K562 (cell line): ENCODE results near the gene IL12RB1. TPM values are rescaled to one million over a fixed set of nuclear protein-coding genes. Genes with fewer than 3 reads are reported as not detected.

Experiments
- ATAC-seq: fragments of 200-7000 bp; cut with Tn5 transposase; 3 replicates; pipeline ENCODE4 v1.9.1; 2020; ENCODE audit warnings: moderate library complexity
- BruUV-seq: library from RNA; stranded (reverse); fragments of 400-500 nt; replicated peaks from 2 replicates; lab custom pipeline; 2021; lab: Mats Ljungman, UMichigan
- CTCF ChIA-PET: fragments of 300-600 bp; formaldehyde crosslinking; extraction: SDS; loops from one replicate; lab custom pipeline; 2021; ENCODE audit warnings: low intra/inter-chr PET ratio; lab: Yijun Ruan, JAX
- POLR2A ChIA-PET: fragments of 300-600, 350-650 bp; sonication (Branson Sonifier 250); formaldehyde crosslinking; extraction: SDS; loops from one replicate; lab custom pipeline; 2021; ENCODE audit warnings: antibody characterized with exemption, inconsistent platforms; lab: Yijun Ruan, JAX
- DNase-seq, 4 experiments: peaks; one replicate each; pipeline versions ENCODE4 v3.0.0 to v3.0.0-alpha.2; 2011 to 2018; ENCODE audit warnings: low spot score in 3 of 4, mixed read lengths in 3 of 4; ENCODE audit errors: extremely low read depth in 1 of 4
- FAIRE-seq: peaks from 2 replicates; lab custom pipeline; 2011; peaks lifted over from hg19 to GRCh38; lab: Jason Lieb, UNC
- H2AFZ ChIP-seq: 2 replicates; pipeline ENCODE4 v1.6.0; 2011; ENCODE audit warnings: low read depth, low read length, control low read depth, inconsistent platforms
- H3K27ac ChIP-seq: fragments of 200-600 bp; 3 replicates; pipeline ENCODE4 v1.8.0; 2011; ENCODE audit warnings: low read depth, mild to moderate bottlenecking, control low read depth, inconsistent platforms, low read length, moderate library complexity, mixed read lengths; ENCODE audit errors: extremely low read depth
- H3K27me3 ChIP-seq, 2 experiments: fragments of 300-600 bp in 1 of 2; 2 replicates in 1 of 2; 3 replicates in 1 of 2; pipeline versions ENCODE4 v1.6.0 to v1.8.0; 2011; ENCODE audit warnings: inconsistent platforms in 2 of 2, low read length in 2 of 2, mild to moderate bottlenecking in 1 of 2, mixed read lengths in 1 of 2, moderate library complexity in 1 of 2; ENCODE audit not compliant: control insufficient read depth in 2 of 2, insufficient read depth in 2 of 2
- H3K36me3 ChIP-seq: fragments of 300-600 bp; 3 replicates; pipeline ENCODE4 v1.8.0; 2011; ENCODE audit warnings: mild to moderate bottlenecking, low read length, inconsistent platforms; ENCODE audit not compliant: control insufficient read depth, insufficient read depth
- H3K4me1 ChIP-seq, 2 experiments: fragments of 200-600 bp in 1 of 2; replicated peaks in 1 of 2; 2 replicates in 1 of 2; 3 replicates in 1 of 2; pipeline versions ENCODE4 v1.5.1 to v1.8.0; 2011; ENCODE audit warnings: inconsistent platforms in 2 of 2, low read length in 2 of 2, mild to moderate bottlenecking in 1 of 2, mixed read lengths in 1 of 2, moderate library complexity in 1 of 2; ENCODE audit not compliant: control insufficient read depth in 2 of 2, insufficient read depth in 2 of 2
- H3K4me2 ChIP-seq: 2 replicates; pipeline ENCODE4 v1.6.1; 2011; ENCODE audit warnings: low read length, control low read depth, inconsistent platforms, mixed read lengths; ENCODE audit not compliant: insufficient read depth
- H3K4me3 ChIP-seq: fragments of 200-600 bp; sonication (generic), shearing (Covaris generic); 2 replicates; pipeline ENCODE4 v1.5.1; 2016; ENCODE audit warnings: control low read depth, inconsistent platforms
- H3K79me2 ChIP-seq: fragments of 200-600 bp; 3 replicates; pipeline ENCODE4 v1.8.0; 2011; ENCODE audit warnings: low read length, inconsistent platforms; ENCODE audit not compliant: control insufficient read depth, insufficient read depth
- H3K9ac ChIP-seq, 2 experiments: 2 replicates each; pipeline versions ENCODE4 v1.6.0 to v1.6.1; 2011; ENCODE audit warnings: low read depth in 2 of 2, low read length in 2 of 2, control low read depth in 1 of 2, inconsistent platforms in 1 of 2, mild to moderate bottlenecking in 1 of 2, mixed read lengths in 1 of 2; ENCODE audit not compliant: insufficient read depth in 1 of 2
- H3K9me1 ChIP-seq: one replicate; pipeline ENCODE4 v1.6.0; 2011; ENCODE audit warnings: inconsistent platforms, mild to moderate bottlenecking, low read length, moderate library complexity; ENCODE audit not compliant: control insufficient read depth, insufficient read depth
- H3K9me3 ChIP-seq: replicated peaks from 2 replicates; pipeline ENCODE4 v1.5.1; 2011; ENCODE audit warnings: low read depth, low read length, inconsistent platforms; ENCODE audit not compliant: control insufficient read depth, insufficient read depth
- H4K20me1 ChIP-seq: replicated peaks from 2 replicates; pipeline ENCODE4 v1.6.1; 2011; ENCODE audit warnings: low read length, inconsistent platforms, mixed read lengths; ENCODE audit not compliant: control insufficient read depth, insufficient read depth
- AFF4 ChIP-seq: sonication (generic); formaldehyde crosslinking; IDR thresholded peaks from 2 replicates; pipeline ENCODE4 v1.8.0; 2023; ENCODE audit warnings: mild to moderate bottlenecking, missing genetic modification reagents
- HDAC8 ChIP-seq: fragments of 450-650 bp; IDR thresholded peaks from 2 replicates; pipeline ENCODE4 v1.6.1; 2016; ENCODE audit warnings: mild to moderate bottlenecking, missing genetic modification characterization, moderate library complexity, missing compliant biosample characterization
- HEY1 ChIP-seq: fragments of 250-450 bp; sonication (Bioruptor Pico); IDR thresholded peaks from 2 replicates; pipeline ENCODE4 v1.5.0; 2020; ENCODE audit warnings: mild to moderate bottlenecking, moderate library complexity, borderline replicate concordance
- XRCC5 ChIP-seq: fragments of 200-400 bp; formaldehyde crosslinking; IDR thresholded peaks from 2 replicates; pipeline ENCODE4 v1.6.1; 2017; ENCODE audit warnings: low read depth, mild to moderate bottlenecking, low read length
- ZFX ChIP-seq: sonication (generic); formaldehyde crosslinking; IDR thresholded peaks from 2 replicates; pipeline ENCODE4 v1.8.0; 2022; ENCODE audit warnings: mild to moderate bottlenecking, missing genetic modification reagents, moderate library complexity
- ZNF197 ChIP-seq: fragments of 200-800 bp; sonication (Bioruptor generic); IDR thresholded peaks from 2 replicates; pipeline ENCODE4 v1.6.1; 2016; ENCODE audit warnings: low read depth, missing genetic modification characterization, missing compliant biosample characterization
- WGBS: fragments of 100-300 bp; shearing (Covaris generic); methylation state at CpG from one replicate; pipeline ENCODE4 v1.1.6; 2016; ENCODE audit warnings: low coverage, mixed read lengths; ENCODE audit not compliant: insufficient coverage; ENCODE audit errors: missing lambda C conversion rate; 5-methylcytosine and 5-hydroxymethylcytosine counted together
- in situ Hi-C: fragments of 300-500 bp; cut with MboI; formaldehyde crosslinking; loops from 4 replicates; pipeline ENCODE4 v1.15.0; 2018; ENCODE audit warnings: inconsistent platforms, mixed read lengths
- intact Hi-C: fragments of 100-400 bp; cut with micrococcal nuclease; formaldehyde crosslinking; loops from 2 replicates; pipeline ENCODE4 v1.14.2; 2022
- polyA plus RNA-seq, 8 experiments: library from polyadenylated mRNA; depleted of rRNA in 4 of 8; stranded (reverse) in 5 of 8; unstranded in 3 of 8; fragments of >200 nt; fragmentation: Nextera tagmentation in 2 of 8; fragmentation: Illumina TruSeq in 1 of 8; extraction: Ambion mirVana in 2 of 8; extraction: Trizol in 1 of 8; gene quantifications; 2 replicates each; pipeline versions ENCODE4 v1.2.1 to v1.2.3, GENCODE V29; 2011 to 2014; ENCODE audit warnings: inconsistent platforms in 1 of 8, missing spikeins in 1 of 8
- total RNA-seq, 7 experiments: library from RNA; depleted of rRNA in 6 of 7; stranded (reverse); fragments of >200 nt in 6 of 7; fragmentation: Illumina TruSeq in 2 of 7; extraction: Trizol in 2 of 7; gene quantifications; 2 replicates each; pipeline versions ENCODE4 v1.2.1 to v1.2.3, GENCODE V29; 2011 to 2021; ENCODE audit warnings: low replicate concordance in 1 of 7

Gene IL12RB1
- total and polyA plus RNA-seq, 9 of the 15 experiments (the other 6 are each of a cell fraction or from before 2014, with no cell fraction given) = 0.04 to 0.07 (median 0.06) TPM; not detected in 5

DNA sequence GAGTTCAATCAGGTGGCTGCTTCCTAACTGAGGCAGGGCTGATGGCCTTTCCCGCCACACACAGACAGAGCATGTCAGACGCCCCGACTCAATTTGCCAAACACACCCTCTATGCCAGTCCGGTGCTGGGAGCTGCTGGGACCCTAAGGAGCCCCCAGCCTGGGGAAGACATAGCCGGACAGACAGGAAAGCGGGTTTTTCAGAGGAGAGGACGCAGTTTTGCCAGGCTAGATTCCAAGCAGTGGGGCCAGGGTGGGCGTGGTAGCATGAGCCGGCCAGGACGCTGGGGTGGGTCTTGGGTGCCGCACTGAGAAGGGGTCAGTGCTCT is 30.6 kb upstream of the IL12RB1 start:
- in situ Hi-C loops = no loop called here
- H3K9ac ChIP-seq = peak overlapping the region; percentile 39 to 91; a peak in 3 of 4 replicates
- ChIA-PET POLR2A (interaction anchor here (0.7 to 1.3 kb wide), 4 partner anchors 11 to 35 kb away, joined by 3 to 5 read pairs (median 4); partner anchors contain the start of gene PIK3R2), CTCF (no interaction called here)
- H3K4me3 ChIP-seq = peak overlapping the region; percentile 82
- no peaks in the 10 kb centered on the region for H3K27me3 ChIP-seq
- H3K79me2 ChIP-seq = peaks cover 14% of the 10 kb centered on the region; the same call in 2 of the 3 replicates
- intact Hi-C loops = loop anchor here (10.0 kb wide), 1 partner anchor 207 kb away; the partner anchor contains the start of gene LSM4
- H3K9me1 ChIP-seq = no peaks in the 10 kb centered on the region
- H2AFZ ChIP-seq = peak overlapping the region; percentile 57; the same call in 1 of the 2 replicates
- H3K9me3 ChIP-seq = no peaks in the 10 kb centered on the region
- BruUV-seq = no TSS peak
- ATAC-seq = no peak
- 30% methylated on average over 11 of the region's 11 CpGs for WGBS
- peaks cover 12% of the 10 kb centered on the region; the same call in 1 of the 3 replicates for H3K36me3 ChIP-seq
- FAIRE-seq = no peak
- DNase-seq = no peak
- peaks cover 15 to 25% of the 10 kb centered on the region in 2 experiments; a peak in 4 of 5 replicates for H3K4me1 ChIP-seq
- peak overlapping the region; percentile 71 for H3K4me2 ChIP-seq
- peak overlapping the region; percentile 59; the same call in 2 of the 3 replicates for H3K27ac ChIP-seq
- TF ChIP-seq HDAC8 (tag) (no peak), ZFX (0 out of 2 replicates have a peak, but pooled peaks have one; percentile 15), AFF4 (CRISPR knock-in tag) (no peak), HEY1 (CRISPR knock-in tag) (no peak), XRCC5 (0 out of 2 replicates have a peak, but pooled peaks have one; percentile 10), ZNF197 (no peak)
- no peaks in the 10 kb centered on the region for H4K20me1 ChIP-seq
